NCI-H1417 (cell line): ENCODE measurements around the gene C2CD4C.
"Not testable (repeated sequence)": the region's sequence is repeated elsewhere in the genome, so short reads cannot be mapped to it uniquely, and the experiment has no call there.

Source experiments
- DNase-seq, 3 experiments: peaks; one replicate each; lab custom pipeline; 2025; lab: John Stamatoyannopoulos, UW

The C2CD4C gene

DNA sequence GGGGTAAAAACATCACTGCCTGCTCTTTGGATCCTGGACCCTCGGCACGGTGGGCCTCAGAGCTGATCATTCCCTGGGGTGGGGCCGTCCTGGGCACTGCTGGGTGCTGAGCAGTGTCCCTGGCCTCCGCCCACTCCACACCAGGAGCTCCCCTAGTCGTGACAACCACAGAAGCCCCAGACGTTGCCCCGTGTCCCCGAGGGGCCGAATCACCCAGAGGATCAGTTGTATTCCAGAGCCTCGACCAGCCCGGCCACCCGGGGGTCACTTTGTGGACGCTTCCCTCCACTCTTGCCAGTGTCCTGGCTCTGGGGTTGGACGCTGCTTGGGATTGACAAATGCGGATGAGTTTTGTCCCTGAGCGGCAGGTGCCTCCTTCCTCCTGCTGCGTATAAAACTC, 10.2 kb downstream of the C2CD4C start:
- no peak for DNase-seq

- no peak for DNase-seq
These were observed 10.8 kb downstream of the C2CD4C start for GRCh38 chr19:397941-398706.

- DNase-seq, result no peak
These were observed 11.6 kb downstream of the C2CD4C start for GRCh38 chr19:397321-397720.

GRCh38 chr19:395467-395866, 13.5 kb downstream of the C2CD4C start:
- no peak for DNase-seq

GRCh38 chr19:394857-395256, 14.1 kb downstream of the C2CD4C start:
- not testable (repeated sequence) for DNase-seq

DNA sequence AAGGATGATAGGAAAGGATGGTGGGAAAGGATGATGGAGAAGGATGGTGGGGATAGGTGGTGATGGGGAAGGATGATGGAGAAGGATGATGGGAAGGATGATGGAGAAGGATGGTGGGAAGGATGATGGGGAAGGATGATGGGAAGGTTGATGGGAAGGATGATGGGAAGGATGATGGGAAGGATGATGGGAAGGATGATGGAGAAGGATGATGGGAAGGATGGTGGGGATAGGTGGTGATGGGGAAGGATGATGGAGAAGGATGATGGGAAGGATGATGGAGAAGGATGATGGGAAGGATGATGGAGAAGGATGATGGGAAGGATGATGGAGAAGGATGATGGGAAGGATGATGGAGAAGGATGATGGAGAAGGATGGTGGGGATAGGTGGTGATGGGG, 15.4 kb downstream of the C2CD4C start:
- DNase-seq, result not testable (repeated sequence)

DNA sequence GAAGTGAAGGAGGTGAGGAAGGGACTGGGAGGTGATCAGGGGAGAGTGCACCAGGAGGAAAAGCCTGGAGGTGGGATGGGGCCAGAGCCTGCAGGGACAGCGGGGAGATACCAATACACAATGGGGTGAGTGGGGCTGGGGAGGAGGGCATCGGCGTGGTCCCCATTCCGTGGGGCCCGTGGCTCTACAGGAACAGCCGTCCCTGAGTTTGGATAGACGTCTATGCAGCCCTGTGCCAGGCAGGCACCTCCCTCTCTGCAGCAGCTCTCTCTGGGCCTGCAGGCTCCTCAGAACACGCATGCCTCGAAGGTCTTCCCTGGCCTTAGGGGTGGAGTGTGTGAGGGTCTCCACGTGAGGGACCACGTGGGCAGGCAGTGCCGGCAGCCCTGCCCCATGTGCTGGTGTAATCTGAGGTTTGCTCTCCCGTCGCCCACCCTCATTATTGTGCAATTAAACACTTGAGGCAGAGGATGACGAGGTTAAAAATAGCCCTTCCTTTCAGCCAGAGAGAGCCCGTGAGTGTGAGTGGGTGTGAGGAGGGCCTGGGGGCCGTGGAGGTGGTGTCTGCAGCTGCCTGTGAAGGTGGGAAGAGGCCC, 16.5 kb downstream of the C2CD4C start:
- DNase-seq, result peak in 2 of 3 experiments; percentile 78 to 95

GRCh38 chr19:391726-392374, 17.1 kb downstream of the C2CD4C start:
- DNase-seq, result no peak

- no peak for DNase-seq
These were observed 17.8 kb downstream of the C2CD4C start for GRCh38 chr19:391207-391557.

DNA sequence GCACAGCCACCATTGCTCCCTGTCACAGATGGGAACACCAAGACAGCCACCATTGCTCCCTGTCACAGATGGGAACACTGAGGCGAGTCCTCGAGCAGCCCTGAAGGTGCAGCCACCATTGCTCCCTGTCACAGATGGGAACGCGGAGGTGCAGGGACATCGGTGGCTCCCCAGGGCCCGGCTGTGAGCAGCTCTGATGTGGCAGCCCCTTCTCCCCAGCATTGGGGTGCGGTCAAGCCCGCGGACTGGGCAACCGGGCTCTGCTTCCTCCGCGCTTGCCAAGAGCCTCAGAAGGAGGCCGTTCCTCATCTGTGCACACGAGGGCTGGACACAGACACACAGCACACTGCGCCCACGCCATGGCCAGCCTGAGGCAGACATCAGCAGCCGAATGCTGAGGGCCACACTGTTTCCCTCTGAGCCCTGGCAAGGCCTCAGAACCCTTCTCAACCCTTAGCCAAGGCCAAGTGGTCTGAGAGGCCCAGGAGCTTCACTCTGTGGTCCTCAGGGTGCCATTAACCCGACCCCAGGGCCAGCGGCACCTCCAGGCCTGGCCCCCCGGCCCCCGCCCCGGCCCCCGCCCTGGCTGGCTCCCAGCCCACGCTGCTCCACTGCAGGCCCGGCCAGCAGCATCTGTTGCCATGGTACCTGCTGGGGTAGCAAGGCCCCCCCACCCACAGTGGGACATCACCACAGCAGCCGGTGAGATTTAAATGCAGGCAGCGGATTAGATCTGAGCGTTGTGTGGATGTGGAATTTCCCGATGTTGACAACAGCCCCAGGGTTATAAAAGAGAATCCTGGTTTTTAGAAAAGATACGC, 18.4 kb downstream of the C2CD4C start:
- DNase-seq, result peak in 1 of 3 experiments; percentile 49

DNA sequence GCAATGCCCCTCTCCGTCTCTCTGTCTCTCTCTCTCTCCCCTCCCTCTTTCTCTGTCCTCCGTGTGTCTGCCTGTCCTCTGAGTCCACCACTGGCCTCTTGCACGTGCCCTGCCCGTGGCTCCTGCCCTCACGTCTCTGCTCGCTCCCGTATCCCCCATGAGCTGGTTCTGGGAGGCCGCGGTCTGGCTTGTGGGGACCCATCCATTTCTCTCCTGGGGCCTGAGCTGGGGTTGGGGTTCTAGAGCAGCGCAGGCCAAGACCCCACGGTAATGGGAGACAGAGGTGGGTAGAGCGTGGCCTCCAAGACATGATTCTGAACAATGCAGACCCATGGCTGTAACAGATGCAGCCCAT, 19.0 kb downstream of the C2CD4C start:
- no peak for DNase-seq

- DNase-seq, result no peak
These were observed 19.6 kb downstream of the C2CD4C start for GRCh38 chr19:389255-389934.

DNA sequence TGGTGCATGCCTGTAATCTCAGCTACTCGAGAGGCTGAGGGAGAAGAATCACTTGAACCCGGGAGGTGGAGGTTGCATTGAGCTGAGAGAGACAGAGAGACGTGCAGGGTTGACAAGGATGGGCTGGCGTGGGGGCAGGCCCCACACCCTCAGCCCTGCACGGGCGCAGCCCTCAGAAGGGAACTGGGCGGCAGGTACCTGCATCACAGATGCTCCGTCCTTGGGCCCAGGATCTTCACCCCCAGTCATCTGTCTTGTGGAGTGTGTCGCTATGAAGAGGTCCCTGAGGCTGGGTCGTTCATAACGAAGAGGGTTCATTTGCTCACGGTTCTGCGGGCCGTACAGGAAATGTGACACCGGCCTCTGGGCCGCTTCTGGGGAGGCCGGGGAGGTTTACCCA, 20.3 kb downstream of the C2CD4C start:
- DNase-seq, result no peak

DNA sequence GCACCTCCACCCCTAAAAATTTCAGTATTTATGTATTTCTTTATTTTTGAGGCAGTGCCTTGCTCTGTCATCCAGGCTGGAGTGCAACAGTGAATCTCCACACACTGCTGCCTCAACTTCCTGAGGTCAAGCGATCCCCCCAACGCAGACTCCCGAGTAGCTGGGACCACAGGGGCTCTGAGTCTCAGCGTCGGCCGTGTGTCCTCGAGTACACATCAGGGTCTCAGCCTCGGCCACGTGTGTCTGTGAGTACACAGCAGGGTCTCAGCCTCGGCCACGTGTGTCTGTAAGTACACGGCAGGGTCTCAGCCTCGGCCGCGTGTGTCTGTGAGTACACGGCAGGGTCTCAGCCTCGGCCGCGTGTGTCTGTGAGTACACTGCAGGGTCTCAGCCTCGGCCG, 21.2 kb downstream of the C2CD4C start:
- no peak for DNase-seq

GRCh38 chr19:386632-387301, 22.2 kb downstream of the C2CD4C start:
- peak in 2 of 3 experiments; percentile 53 to 60 for DNase-seq

GRCh38 chr19:386189-386588, 22.8 kb downstream of the C2CD4C start:
- not testable (repeated sequence) for DNase-seq

GRCh38 chr19:384799-385169, 24.2 kb downstream of the C2CD4C start:
- no peak for DNase-seq

DNA sequence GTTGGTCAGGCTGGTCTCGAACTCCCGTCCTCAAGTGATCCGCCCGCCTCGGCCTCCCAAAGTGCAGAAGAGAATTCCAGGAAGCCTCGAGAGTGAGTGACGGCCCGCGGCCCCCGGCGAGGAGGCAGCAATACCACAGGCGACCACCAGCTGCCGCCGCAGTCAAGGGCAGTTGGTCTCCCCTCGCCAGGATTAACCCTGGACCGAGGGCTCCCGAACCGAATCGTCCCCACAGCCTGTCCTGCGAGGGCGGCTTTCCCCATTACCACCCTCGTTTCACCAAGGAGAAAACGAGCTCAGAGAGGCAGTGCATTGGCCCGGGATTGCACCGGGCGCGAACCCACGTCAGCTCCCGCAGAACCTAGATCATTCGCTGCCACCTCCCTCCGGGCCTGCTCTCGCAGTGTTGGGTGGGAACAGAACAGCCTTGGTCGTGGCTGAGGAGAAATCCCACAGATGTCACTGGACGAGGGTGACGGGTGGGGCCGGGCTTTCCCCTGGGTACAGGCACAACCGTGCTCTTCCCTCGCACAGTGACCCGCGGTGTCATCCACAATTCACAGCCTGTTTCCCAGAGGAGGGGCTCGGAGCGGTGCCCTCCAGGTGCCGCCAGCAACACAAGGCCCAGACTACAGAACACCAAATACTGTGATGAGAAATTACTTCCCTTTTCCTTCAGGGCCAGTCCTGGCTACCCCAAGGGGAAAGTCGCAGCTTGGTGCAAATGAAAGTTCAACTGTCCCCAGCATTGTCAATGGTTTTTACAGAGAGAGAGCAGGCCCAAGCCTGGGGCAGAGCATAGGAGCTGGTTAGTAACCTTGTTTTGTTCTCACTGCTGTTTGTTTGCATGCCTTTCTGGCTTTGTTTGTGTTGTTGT, 24.8 kb downstream of the C2CD4C start:
- DNase-seq, result no peak

GRCh38 chr19:383040-383439, 25.9 kb downstream of the C2CD4C start:
- DNase-seq, result no peak

DNA sequence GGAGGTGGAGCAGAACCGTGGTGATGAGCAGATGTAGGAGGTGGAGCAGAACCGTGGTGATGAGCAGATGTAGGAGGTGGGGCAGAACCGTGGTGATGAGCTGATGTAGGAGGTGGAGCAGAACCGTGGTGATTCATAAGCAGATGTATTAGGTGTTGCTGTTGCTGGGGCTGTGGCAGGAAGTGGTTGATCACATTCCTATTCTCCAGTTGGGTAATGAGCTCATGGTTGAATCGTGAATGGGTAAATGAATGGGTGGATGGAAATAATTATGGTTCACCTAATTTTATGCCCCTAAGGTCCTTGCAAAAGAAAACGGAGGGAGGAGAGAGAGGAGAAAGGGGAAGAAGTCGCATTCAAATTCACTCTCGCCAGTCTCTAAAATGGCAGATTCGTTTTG, 26.4 kb downstream of the C2CD4C start:
- DNase-seq, result peak in 1 of 3 experiments; percentile 30
